GM18951 (cell line): Measurements from ENCODE around the gene PI4K2A.

ENCODE experiments used
- POLR2A ChIP-seq: IDR thresholded peaks from 4 replicates; pipeline ENCODE4 v1.6.1; 2011; ENCODE audit warnings: mild to moderate bottlenecking; ENCODE audit not compliant: insufficient read length, insufficient read depth; ENCODE audit errors: extremely low read depth
- in situ Hi-C: fragments of 300-500 bp; cut with MboI; formaldehyde crosslinking; loops from one replicate; pipeline ENCODE4 v1.12.0; 2022; ENCODE audit warnings: low sequenced_read_pairs, mixed read lengths, inconsistent platforms; ENCODE audit not compliant: unreplicated experiment

The PI4K2A gene

GRCh38 chr10:97713826-97714400 lies 73.4 kb downstream of the PI4K2A start:
- in situ Hi-C loops, result no loop called here
- peak; percentile 56 for TF ChIP-seq POLR2A

GRCh38 chr10:97714401-97715258 lies 74.2 kb downstream of the PI4K2A start:
- no peak for TF ChIP-seq POLR2A
- in situ Hi-C loops, result no loop called here

DNA sequence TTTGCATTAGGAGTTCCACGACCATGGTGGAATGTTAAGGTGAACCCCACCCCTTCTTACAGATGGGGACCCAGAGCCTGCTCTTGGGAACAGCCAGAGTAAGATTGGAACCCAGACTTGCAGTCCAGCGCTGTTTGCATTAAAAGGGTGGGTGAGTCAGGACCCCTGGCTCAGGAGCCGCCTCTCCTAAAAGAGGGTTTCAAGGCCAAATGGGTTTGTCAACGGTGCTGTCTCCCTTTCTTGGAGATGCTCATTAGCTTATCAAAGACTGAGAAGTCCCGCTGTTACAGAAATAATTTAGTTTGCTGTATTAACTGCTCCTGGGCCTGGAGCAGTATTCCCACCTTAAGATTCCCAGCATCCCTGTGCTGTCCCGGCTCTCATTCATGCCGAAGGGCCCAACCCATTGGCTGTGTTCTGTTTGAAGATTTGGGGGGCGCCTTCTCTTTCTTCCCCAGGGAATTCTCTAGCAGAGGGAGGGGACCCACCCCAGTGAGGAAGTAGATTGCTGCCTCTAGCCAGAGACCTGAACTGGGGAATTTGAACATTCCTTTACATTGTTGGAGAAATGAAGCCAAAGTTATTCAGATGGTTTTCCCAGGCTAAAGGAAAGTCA lies 74.9 kb downstream of the PI4K2A start:
- in situ Hi-C loops, result no loop called here
- TF ChIP-seq POLR2A, result no peak

DNA sequence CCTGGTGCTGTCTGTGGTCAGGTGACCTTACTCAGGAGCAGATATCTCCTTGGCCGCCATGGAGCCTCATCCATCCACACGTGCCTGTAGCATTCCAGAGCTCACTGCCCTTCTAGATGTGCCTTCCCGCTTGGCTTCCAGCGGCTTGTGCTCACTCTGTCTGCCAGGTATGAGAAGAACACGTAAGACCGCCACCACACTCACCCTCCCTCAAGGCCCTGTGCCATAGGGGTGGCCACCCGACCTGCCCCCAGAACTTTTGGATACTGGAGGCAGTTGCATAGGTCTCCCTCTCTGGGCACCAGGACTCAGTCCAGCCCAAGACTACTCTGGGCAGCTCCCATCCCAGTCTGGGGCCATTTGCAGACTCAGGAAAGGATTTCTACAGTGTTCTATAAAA lies 77.2 kb downstream of the PI4K2A start:
- no peak for TF ChIP-seq POLR2A
- in situ Hi-C loops, result no loop called here

DNA sequence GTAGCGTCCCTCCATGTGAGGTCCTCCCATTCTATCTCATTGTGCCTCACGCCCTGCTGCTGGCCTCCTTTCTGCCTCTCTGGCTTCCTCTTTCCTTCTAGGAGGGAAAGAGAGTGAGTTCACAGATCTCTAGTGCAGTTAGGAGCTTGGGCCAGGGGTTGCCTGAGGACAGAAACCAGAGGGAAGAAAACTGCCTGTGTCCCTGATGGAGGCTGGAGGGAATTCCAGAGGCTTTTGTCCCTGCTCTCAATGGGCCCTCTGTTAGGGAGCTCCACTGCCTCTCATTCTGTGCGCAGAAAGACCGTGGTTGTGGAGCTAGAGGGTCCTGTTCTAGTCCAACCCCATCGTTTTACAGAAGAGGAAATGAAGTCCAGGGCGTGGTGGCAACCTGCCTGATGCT lies 77.7 kb downstream of the PI4K2A start:
- TF ChIP-seq POLR2A, result no peak
- in situ Hi-C loops, result no loop called here

DNA sequence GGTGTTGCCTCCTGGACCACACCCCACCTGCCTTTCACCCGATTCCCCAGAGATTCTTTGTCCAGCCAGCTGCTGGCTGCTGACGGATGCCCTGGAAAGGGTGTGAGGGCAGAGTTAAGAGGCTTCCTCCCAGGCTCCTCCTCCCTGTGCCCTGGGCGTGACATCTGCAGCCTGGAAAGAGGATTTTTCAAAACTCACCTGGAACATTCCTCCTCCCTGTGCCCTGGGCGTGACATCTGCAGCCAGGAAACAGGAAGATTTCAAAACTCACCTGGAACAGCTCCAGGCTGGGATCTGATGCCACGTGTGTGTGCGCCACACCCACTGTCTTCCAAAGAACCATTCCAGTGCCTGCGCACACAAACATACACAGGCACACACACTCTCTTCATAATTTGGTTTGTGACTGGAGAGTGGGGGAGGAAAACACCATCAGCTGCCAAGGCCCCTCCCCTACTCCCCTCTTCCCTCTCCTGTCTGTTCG lies 78.2 kb downstream of the PI4K2A start:
- no peak for TF ChIP-seq POLR2A
- in situ Hi-C loops, result no loop called here

DNA sequence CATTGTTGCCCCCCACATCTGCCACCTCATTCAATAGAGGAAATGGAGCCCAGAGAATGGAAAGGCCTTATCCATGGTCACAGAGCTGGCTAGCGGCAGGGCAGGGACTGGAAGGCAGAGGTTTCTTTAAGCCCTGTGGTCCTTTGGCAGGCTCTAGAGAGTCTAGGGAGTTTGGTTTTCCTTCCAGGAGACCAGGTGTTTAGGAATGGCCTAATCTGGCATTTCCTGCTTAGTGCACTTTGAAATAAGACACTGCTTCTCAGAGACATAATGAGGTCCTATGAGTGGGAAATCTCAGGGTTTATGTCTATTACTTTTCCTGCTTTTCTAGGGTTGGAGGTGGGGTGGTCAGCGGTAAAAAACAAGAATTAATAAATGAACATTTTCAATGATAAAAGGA lies 79.1 kb downstream of the PI4K2A start:
- in situ Hi-C loops, result no loop called here
- no peak for TF ChIP-seq POLR2A

- in situ Hi-C loops, result no loop called here
- TF ChIP-seq POLR2A, result no peak
Measured at GRCh38 chr10:97721871-97722780, 81.7 kb downstream of the PI4K2A start.

DNA sequence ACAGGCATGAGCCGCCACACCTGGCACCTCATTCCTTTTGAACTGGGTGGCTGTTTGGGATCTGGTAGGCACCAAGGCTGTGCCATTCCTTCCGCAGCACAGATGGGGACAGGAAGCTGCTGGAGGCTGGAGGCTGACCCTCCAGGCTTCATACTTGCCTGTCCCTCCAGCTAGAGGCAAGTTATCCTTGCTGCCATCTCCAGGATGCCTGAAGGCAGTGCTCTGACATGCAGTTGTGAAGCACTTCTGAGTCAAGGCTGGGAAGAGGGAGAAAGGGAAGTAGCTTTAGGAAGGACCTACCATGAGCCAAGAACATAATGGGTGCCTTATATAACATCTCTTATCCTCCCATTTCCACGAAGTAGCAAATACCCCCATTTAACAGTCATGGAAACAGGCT lies 82.5 kb downstream of the PI4K2A start:
- in situ Hi-C loops, result no loop called here

GRCh38 chr10:97724341-97724941 lies 84.0 kb downstream of the PI4K2A start:
- TF ChIP-seq POLR2A, result no peak
- in situ Hi-C loops, result no loop called here

More for the DNA sequence above, 82.5 kb downstream of the PI4K2A start:
- TF ChIP-seq POLR2A, result no peak
